Measurements from ENCODE around the gene SP140L.

DNA sequence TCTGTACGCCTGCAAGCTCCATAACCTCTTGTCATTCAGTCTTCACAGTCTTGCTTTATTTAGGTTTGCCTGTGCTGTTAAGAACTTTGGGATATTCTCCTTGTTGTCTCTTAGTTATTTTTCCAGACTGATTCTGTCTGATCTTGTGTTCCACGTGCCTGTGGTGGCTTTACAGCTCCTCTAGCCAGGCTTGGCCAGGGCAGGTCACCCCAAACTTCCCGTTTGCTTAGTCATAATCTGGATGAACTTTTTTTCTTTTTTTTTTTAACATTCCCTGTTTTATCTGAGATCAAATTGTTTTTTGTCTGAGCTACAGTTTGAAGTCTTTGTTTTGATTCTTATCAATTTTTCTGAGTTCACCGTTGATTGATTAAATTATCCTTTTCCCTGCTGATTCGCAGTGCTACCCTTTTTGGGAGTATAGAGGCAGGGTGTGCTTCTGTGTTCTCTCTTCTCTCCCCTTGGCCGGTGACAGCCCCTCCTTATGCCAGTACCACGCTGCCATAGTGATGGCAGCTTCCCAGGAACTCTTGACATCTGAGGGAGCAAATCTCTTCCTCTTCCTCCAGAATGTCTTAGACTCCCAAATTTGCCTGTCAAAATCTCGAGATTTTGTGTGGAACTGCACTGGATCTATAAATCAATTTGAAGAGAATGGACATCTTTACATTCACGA lies 91.5 kb downstream of the SP140L start:
- TF ChIP-seq, protein P1, sequence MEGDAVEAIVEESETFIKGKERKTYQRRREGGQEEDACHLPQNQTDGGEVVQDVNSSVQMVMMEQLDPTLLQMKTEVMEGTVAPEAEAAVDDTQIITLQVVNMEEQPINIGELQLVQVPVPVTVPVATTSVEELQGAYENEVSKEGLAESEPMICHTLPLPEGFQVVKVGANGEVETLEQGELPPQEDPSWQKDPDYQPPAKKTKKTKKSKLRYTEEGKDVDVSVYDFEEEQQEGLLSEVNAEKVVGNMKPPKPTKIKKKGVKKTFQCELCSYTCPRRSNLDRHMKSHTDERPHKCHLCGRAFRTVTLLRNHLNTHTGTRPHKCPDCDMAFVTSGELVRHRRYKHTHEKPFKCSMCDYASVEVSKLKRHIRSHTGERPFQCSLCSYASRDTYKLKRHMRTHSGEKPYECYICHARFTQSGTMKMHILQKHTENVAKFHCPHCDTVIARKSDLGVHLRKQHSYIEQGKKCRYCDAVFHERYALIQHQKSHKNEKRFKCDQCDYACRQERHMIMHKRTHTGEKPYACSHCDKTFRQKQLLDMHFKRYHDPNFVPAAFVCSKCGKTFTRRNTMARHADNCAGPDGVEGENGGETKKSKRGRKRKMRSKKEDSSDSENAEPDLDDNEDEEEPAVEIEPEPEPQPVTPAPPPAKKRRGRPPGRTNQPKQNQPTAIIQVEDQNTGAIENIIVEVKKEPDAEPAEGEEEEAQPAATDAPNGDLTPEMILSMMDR (IDR thresholded peaks at IDR 0.05; ENCODE audit: low read length): no peak
- TF ChIP-seq EZH2 (IDR thresholded peaks at IDR 0.05; ENCODE audit: borderline replicate concordance, low read length): no peak
